GM21529 (cell line): ENCODE data around the gene HTR2A.
"Not testable (repeated sequence)": the region's sequence is repeated elsewhere in the genome, so short reads cannot be mapped to it uniquely, and the experiment has no call there.

Source experiments
- ATAC-seq: cut with Tn5 transposase; IDR thresholded peaks from one replicate; pipeline ENCODE4 v1.9.1; 2021; ENCODE audit not compliant: unreplicated experiment

HTR2A gene

GRCh38 chr13:46816371-46816770 lies 80.5 kb downstream of the HTR2A start:
- no peak for ATAC-seq

- no peak for ATAC-seq
Observed at GRCh38 chr13:46812301-46812797, 84.5 kb downstream of the HTR2A start.

- ATAC-seq = no peak
Observed at GRCh38 chr13:46810440-46810839, 86.4 kb downstream of the HTR2A start.

- ATAC-seq = not testable (repeated sequence)
Observed at GRCh38 chr13:46804921-46805320, 91.9 kb downstream of the HTR2A start.

GRCh38 chr13:46804391-46804815 lies 92.5 kb downstream of the HTR2A start:
- no peak for ATAC-seq

- ATAC-seq = no peak
Observed at GRCh38 chr13:46803586-46803985, 93.3 kb downstream of the HTR2A start.

GRCh38 chr13:46801858-46802257 lies 95.0 kb downstream of the HTR2A start:
- ATAC-seq = no peak

- no peak for ATAC-seq
Observed at GRCh38 chr13:46799139-46799538, 97.7 kb downstream of the HTR2A start.

GRCh38 chr13:46797501-46798237 lies 99.2 kb downstream of the HTR2A start:
- no peak for ATAC-seq

- peak; percentile 90 for ATAC-seq
Observed at GRCh38 chr13:46796515-46797474, 100.1 kb downstream of the HTR2A start, which contains the start of gene ESD. ESD (minus strand) TSS chr13:46797161; CDS start chr13:46791413, 5,748 bp downstream.

- no peak for ATAC-seq
Observed at GRCh38 chr13:46796129-46796514, 100.7 kb downstream of the HTR2A start.

- no peak for ATAC-seq
Observed at GRCh38 chr13:46795321-46795720, 101.5 kb downstream of the HTR2A start.

GRCh38 chr13:46783504-46783903 lies 113.3 kb downstream of the HTR2A start:
- ATAC-seq = no peak

GRCh38 chr13:46782691-46783090 lies 114.2 kb downstream of the HTR2A start:
- no peak for ATAC-seq

GRCh38 chr13:46782066-46782465 lies 114.8 kb downstream of the HTR2A start:
- no peak for ATAC-seq
